ENCODE measurements around the gene GATM.

Gene GATM

GRCh38 chr15:45378149-45378912 lies at the start of gene GATM:
Gene GATM (minus strand): TSS chr15:45378544. CDS start chr15:45378453, 91 bp downstream.
- peak; percentile 51 to 70 for DNase-seq

GRCh38 chr15:45427085-45427484 lies 48.7 kb upstream of the GATM start:
- DNase-seq = no peak

- DNase-seq = no peak
Observed at GRCh38 chr15:45425135-45425534, 46.8 kb upstream of the GATM start.

- no peak for DNase-seq
Observed at GRCh38 chr15:45424429-45424828, 46.1 kb upstream of the GATM start.

GRCh38 chr15:45417303-45417950 lies 39.1 kb upstream of the GATM start:
- no peak for DNase-seq

- DNase-seq = no peak
Observed at GRCh38 chr15:45414215-45414885, 36.0 kb upstream of the GATM start.

GRCh38 chr15:45409596-45409995 lies 31.3 kb upstream of the GATM start:
- no peak for DNase-seq

GRCh38 chr15:45407786-45408185 lies 29.4 kb upstream of the GATM start:
- DNase-seq = no peak

- peak; percentile 7 to 9 for DNase-seq
Observed at GRCh38 chr15:45402955-45403877, 24.9 kb upstream of the GATM start.

GRCh38 chr15:45402162-45402954 lies 24.0 kb upstream of the GATM start:
- DNase-seq = peak; percentile 95 to 98

- DNase-seq = no peak
Observed at GRCh38 chr15:45401665-45402161, 23.4 kb upstream of the GATM start.

- DNase-seq = peak; percentile 7 to 42
Observed at GRCh38 chr15:45399381-45400212, 21.3 kb upstream of the GATM start.

- no peak for DNase-seq
Observed at GRCh38 chr15:45397116-45397665, 18.8 kb upstream of the GATM start.

GRCh38 chr15:45395943-45396342 lies 17.6 kb upstream of the GATM start:
- no peak for DNase-seq

- DNase-seq = no peak
Observed at GRCh38 chr15:45394681-45395080, 16.3 kb upstream of the GATM start.

GRCh38 chr15:45393851-45394250 lies 15.5 kb upstream of the GATM start:
- no peak for DNase-seq

- no peak for DNase-seq
Observed at GRCh38 chr15:45392584-45392855, 14.2 kb upstream of the GATM start.

- no peak for DNase-seq
Observed at GRCh38 chr15:45391746-45392583, 13.6 kb upstream of the GATM start.

GRCh38 chr15:45389351-45389750 lies 11.0 kb upstream of the GATM start:
- DNase-seq = no peak
